Body of pancreas (tissue), 4 donors: ENCODE measurements around the gene SNX27. TPM values are rescaled to one million over a fixed set of nuclear protein-coding genes. Genes with fewer than 3 reads are reported as not detected.

Experiments
- ATAC-seq: fragments of 150-250 bp; one replicate; pipeline ENCODE4 v1.9.1; 2016
- DNase-seq, 4 donors: peaks; one replicate each; pipeline ENCODE4 v3.0.0-alpha.2; 2019
- H3K27ac ChIP-seq, 4 donors: fragments of 200-600 bp; sonication (generic); 1 replicate in 3 of 4; 2 replicates in 1 of 4; pipeline versions ENCODE4 v1.5.1 to v1.6.1; 2016 to 2019; ENCODE audit warnings: mild to moderate bottlenecking in 1 of 4, mixed read lengths in 1 of 4, moderate library complexity in 1 of 4
- H3K27me3 ChIP-seq, 2 donors: fragments of 200-600 bp; sonication (generic); one replicate each; pipeline ENCODE4 v1.6.0; 2016; ENCODE audit warnings: mild to moderate bottlenecking in 1 of 2
- H3K36me3 ChIP-seq, 2 donors: fragments of 200-600 bp; sonication (generic); replicated peaks in 1 of 2; 2 replicates each; pipeline ENCODE4 v1.5.1; 2016; ENCODE audit warnings: low read depth in 2 of 2; ENCODE audit not compliant: insufficient read depth in 1 of 2
- H3K4me1 ChIP-seq: fragments of 200-600 bp; sonication (generic); one replicate; pipeline ENCODE4 v1.6.0; 2016
- H3K4me3 ChIP-seq, 2 donors: fragments of 200-600 bp; sonication (generic); 1 replicate in 1 of 2; 2 replicates in 1 of 2; pipeline ENCODE4 v1.5.1; 2016 to 2019
- H3K9me3 ChIP-seq, 3 donors: fragments of 200-600 bp; sonication (generic); 1 replicate in 2 of 3; 2 replicates in 1 of 3; pipeline ENCODE4 v1.5.1; 2016
- CTCF ChIP-seq, 7 experiments: fragments of 450-650 bp in 4 of 7; fragments of 200-600 bp in 3 of 7; sonication (generic) in 3 of 7; IDR thresholded peaks; one replicate each; pipeline ENCODE4 v1.5.1; 2016 to 2019; ENCODE audit warnings: antibody characterized with exemption in 7 of 7
- POLR2A ChIP-seq, 3 donors: fragments of 450-650 bp; IDR thresholded peaks; one replicate each; pipeline ENCODE4 v1.6.1; 2016; ENCODE audit warnings: antibody characterized with exemption in 3 of 3, mild to moderate bottlenecking in 2 of 3
- WGBS, 2 donors: methylation state at CpG; one replicate each; pipeline ENCODE4 v1.1.5; 2017; 5-methylcytosine and 5-hydroxymethylcytosine counted together
- intact Hi-C: fragments of 100-400 bp; cut with DNase I; formaldehyde crosslinking; loops from one replicate; pipeline ENCODE4 v1.15.1; 2023
- total RNA-seq, 2 donors: library from RNA; depleted of rRNA; stranded (reverse); fragments of >200 nt; gene quantifications; one replicate each; pipeline ENCODE4 v1.1.0, GENCODE V29; 2016

Gene SNX27
- total RNA-seq, 2 donors from 2014 or later = 22.3 to 25.7 TPM

GRCh38 chr1:151619489-151620093 is 7.7 kb downstream of the SNX27 start:
- intact Hi-C loops = no loop called here
- Histone ChIP-seq H3K4me1 (peaks cover 39% of the 10 kb centered on the region), H3K4me3 (no peak overlapping the region), H3K9me3 (no peaks in the 10 kb centered on the region), H3K27ac (peak overlapping the region in 2 of 4 donors; percentile 1 to 68), H3K27me3 (no peaks in the 10 kb centered on the region), H3K36me3 (no peaks in the 10 kb centered on the region)
- ATAC-seq = peak; percentile 35
- 67 to 69% methylated on average over 6 of the region's 6 CpGs for WGBS, 2 donors
- DNase-seq = no peak
- no peak for TF ChIP-seq POLR2A (IDR thresholded peaks at IDR 0.05)
- no peak for TF ChIP-seq CTCF (IDR thresholded peaks at IDR 0.05)

GRCh38 chr1:151620286-151620685 is 8.4 kb downstream of the SNX27 start:
- no peak overlapping the region for H3K4me3 ChIP-seq
- WGBS, 2 donors = 41 to 50% methylated on average over 2 of the region's 2 CpGs
- DNase-seq (peak in 1 of 4 donors; percentile 27), ATAC-seq (peak; percentile 42)
- H3K9me3 ChIP-seq = no peaks in the 10 kb centered on the region
- peaks cover 39% of the 10 kb centered on the region for H3K4me1 ChIP-seq
- peak overlapping the region in 2 of 4 donors; percentile 23 to 68 for H3K27ac ChIP-seq
- intact Hi-C loops = no loop called here
- H3K27me3 ChIP-seq = no peaks in the 10 kb centered on the region
- no peaks in the 10 kb centered on the region for H3K36me3 ChIP-seq
- TF ChIP-seq CTCF (IDR thresholded peaks at IDR 0.05) (no peak), POLR2A (IDR thresholded peaks at IDR 0.05) (no peak)

DNA sequence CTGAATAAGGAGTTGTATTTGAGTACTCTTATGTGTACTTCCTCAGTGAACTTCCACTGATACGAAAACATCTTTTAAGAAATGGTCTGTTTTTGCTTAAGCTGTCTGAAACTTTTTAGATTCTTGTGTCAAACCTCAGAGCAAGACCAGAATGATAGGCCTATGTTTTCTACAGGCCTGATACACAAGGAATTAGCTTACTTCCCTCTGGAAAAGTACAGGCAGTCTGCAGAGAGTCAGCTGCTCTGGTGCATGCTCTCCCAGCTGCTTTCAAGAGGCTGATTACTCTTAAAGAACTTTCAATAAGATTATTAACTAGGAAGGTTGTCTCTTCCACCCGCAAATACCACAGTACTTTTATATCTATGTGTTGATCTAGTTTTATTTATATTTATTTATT is 9.5 kb downstream of the SNX27 start:
- ATAC-seq (no peak), DNase-seq (peak in 1 of 4 donors; percentile 19)
- intact Hi-C loops = no loop called here
- peak overlapping the region in 2 of 4 donors; percentile 23 to 68 for H3K27ac ChIP-seq
- H3K36me3 ChIP-seq = no peaks in the 10 kb centered on the region
- H3K27me3 ChIP-seq = no peaks in the 10 kb centered on the region
- 37 to 47% methylated on average over 2 of the region's 2 CpGs for WGBS, 2 donors
- TF ChIP-seq POLR2A (IDR thresholded peaks at IDR 0.05) (no peak), CTCF (IDR thresholded peaks at IDR 0.05) (no peak)
- no peaks in the 10 kb centered on the region for H3K9me3 ChIP-seq
- H3K4me1 ChIP-seq = peaks cover 39% of the 10 kb centered on the region
- H3K4me3 ChIP-seq = no peak overlapping the region

DNA sequence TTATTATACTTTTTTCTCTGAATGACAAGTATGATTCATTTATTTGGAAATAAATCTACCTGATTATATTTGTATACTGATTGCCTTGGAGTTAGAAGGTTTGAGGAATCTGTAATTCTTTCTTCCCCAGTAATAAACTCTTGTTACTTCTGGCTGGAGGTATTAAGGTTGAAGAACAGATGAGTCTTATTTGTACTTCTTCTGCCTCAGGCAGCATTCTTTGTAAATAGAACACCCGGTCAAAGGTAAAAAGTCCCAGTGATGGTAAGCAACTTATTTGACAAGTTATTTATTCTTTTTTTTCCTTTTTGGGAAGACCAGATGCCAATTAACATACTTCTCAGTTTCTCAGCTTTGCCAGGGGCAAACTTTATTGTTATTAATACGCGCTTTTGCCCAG is 12.9 kb downstream of the SNX27 start:
- H3K36me3 ChIP-seq = no peaks in the 10 kb centered on the region
- H3K4me3 ChIP-seq = no peak overlapping the region
- 89% methylated on average over 3 of the region's 3 CpGs for WGBS, 2 donors
- ATAC-seq = no peak
- intact Hi-C loops = no loop called here
- DNase-seq = no peak
- TF ChIP-seq CTCF (IDR thresholded peaks at IDR 0.05) = no peak
- no peak for TF ChIP-seq POLR2A (IDR thresholded peaks at IDR 0.05)
- H3K27ac ChIP-seq = no peak overlapping the region
- H3K4me1 ChIP-seq = peaks cover 12% of the 10 kb centered on the region
- no peaks in the 10 kb centered on the region for H3K27me3 ChIP-seq
- no peaks in the 10 kb centered on the region for H3K9me3 ChIP-seq

DNA sequence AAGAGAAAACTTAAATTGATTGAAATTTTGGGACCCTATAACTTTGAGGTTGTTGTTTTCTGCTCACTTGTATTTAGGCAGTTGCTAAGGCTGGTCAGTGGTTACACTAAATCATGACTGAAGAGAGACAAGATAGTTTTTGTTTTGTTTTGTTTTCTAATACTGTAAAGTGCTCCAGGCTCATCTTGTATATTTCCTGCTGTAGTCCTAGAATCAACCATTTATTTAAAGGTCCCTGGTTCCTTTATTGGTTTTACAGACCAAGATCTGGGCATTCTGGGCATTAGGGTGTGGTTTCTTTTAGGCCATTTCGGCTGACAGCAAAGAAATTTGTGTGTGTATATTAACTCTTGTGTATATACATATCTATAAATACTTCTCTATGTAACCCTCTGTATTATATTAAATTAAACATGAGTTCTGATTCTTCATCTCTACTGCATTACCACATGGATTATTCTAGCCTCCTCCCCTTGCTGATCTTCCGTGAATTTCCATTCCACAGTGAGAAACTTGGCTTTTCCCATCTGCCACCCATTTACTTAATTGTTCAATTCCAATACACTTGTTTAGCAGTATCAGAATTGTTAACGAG is 15.0 kb downstream of the SNX27 start:
- no peak overlapping the region for H3K27ac ChIP-seq
- TF ChIP-seq CTCF (IDR thresholded peaks at IDR 0.05) (no peak), POLR2A (IDR thresholded peaks at IDR 0.05) (no peak)
- H3K4me3 ChIP-seq = no peak overlapping the region
- no peak for DNase-seq
- ATAC-seq = no peak
- intact Hi-C loops = no loop called here
- WGBS, 2 donors = 84 to 90% methylated on average over 3 of the region's 3 CpGs
- H3K27me3 ChIP-seq = no peaks in the 10 kb centered on the region
- no peaks in the 10 kb centered on the region for H3K36me3 ChIP-seq
- H3K9me3 ChIP-seq = no peaks in the 10 kb centered on the region
- H3K4me1 ChIP-seq = no peaks in the 10 kb centered on the region
